ENCODE measurements around the gene IGIP. TPM values are rescaled to one million over a fixed set of nuclear protein-coding genes. Genes with fewer than 3 reads are reported as not detected.
A peak's percentile ranks its signal among the peaks of the same experiment; 100 is the strongest.

IGIP gene
- total and polyA plus RNA-seq, 2 donors (not counting 1 experiment from before 2014, with no cell fraction given): 1.3 to 9.9 TPM

DNA sequence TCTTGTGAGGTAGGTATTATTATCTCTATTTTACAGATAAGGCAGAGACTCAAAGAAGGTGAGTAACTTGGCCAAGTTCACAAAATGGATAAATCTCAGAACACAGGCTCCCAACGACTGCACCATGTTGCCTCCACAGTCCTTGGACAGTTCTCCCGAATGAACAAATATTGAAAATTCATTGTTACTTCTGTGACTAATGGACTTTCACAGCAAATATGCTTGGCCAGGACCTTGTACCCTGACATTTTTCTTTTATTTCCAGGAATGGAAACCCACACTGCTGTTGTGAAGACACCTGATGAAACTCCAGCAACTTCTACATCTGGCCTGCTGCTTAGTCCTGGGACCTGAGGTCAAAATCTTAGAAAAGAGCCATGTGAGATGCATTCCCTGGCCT lies 46.7 kb downstream of the IGIP start:
- ATAC-seq (ENCODE audit: low read depth): no peak
- Mint-ChIP-seq H3K4me1 (peaks cover 15% of the 10 kb centered on the region), H3K27ac (no peak overlapping the region), H3K9me3 (ENCODE audit: insufficient read depth) (no peaks in the 10 kb centered on the region), H3K27me3 (no peaks in the 10 kb centered on the region), H3K4me3 (no peak overlapping the region)
- Histone ChIP-seq H3K9ac (ENCODE audit: low read length) (no peak overlapping the region), H3K9me3 (ENCODE audit: control extremely low read depth in 1 of 3, control insufficient read depth in 2 of 3, insufficient read depth in 1 of 3, low read length in 2 of 3) (no peaks in the 10 kb centered on the region), H3K27me3 (replicated peaks in 1 of 4; ENCODE audit: control extremely low read depth in 1 of 4, control insufficient read depth in 3 of 4, insufficient read depth in 4 of 4, low read length in 3 of 4) (peaks cover 0 to 7% (median 0%) of the 10 kb centered on the region in 4 experiments), H3K27ac (ENCODE audit: low read length in 2 of 2) (no peak overlapping the region), H2AFZ (ENCODE audit: insufficient read depth, low read depth, low read length, poor library complexity, severe bottlenecking) (no peak overlapping the region), H3K4me3 (ENCODE audit: control extremely low read depth in 1 of 5, extremely low read depth in 1 of 5, insufficient read depth in 1 of 5, low read depth in 2 of 5, low read length in 4 of 5) (no peak overlapping the region), H3K4me1 (ENCODE audit: control insufficient read depth in 2 of 2, insufficient read depth in 2 of 2, low read length in 2 of 2) (peaks cover 9 to 16% of the 10 kb centered on the region in 2 donors), H3K79me2 (ENCODE audit: control insufficient read depth, insufficient read depth, low read length) (peaks cover 6% of the 10 kb centered on the region), H4K20me1 (ENCODE audit: control insufficient read depth, insufficient read depth, low read length, poor library complexity, severe bottlenecking) (no peaks in the 10 kb centered on the region), H3K4me2 (replicated peaks; ENCODE audit: low read depth, low read length, poor library complexity, severe bottlenecking) (no peak overlapping the region), H3K36me3 (replicated peaks in 1 of 2; ENCODE audit: control extremely low read depth in 1 of 2, control insufficient read depth in 1 of 2, extremely low read depth in 1 of 2, insufficient read depth in 2 of 2, low read length in 1 of 2) (no peaks in the 10 kb centered on the region)
- TF ChIP-seq, protein P1, sequence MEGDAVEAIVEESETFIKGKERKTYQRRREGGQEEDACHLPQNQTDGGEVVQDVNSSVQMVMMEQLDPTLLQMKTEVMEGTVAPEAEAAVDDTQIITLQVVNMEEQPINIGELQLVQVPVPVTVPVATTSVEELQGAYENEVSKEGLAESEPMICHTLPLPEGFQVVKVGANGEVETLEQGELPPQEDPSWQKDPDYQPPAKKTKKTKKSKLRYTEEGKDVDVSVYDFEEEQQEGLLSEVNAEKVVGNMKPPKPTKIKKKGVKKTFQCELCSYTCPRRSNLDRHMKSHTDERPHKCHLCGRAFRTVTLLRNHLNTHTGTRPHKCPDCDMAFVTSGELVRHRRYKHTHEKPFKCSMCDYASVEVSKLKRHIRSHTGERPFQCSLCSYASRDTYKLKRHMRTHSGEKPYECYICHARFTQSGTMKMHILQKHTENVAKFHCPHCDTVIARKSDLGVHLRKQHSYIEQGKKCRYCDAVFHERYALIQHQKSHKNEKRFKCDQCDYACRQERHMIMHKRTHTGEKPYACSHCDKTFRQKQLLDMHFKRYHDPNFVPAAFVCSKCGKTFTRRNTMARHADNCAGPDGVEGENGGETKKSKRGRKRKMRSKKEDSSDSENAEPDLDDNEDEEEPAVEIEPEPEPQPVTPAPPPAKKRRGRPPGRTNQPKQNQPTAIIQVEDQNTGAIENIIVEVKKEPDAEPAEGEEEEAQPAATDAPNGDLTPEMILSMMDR (IDR thresholded peaks at IDR 0.05): no peak
- TF ChIP-seq EZH2 (IDR thresholded peaks at IDR 0.05; ENCODE audit: borderline replicate concordance, insufficient read depth, low read depth, low read length, poor library complexity, severe bottlenecking): no peak
- intact Hi-C loops (cut with micrococcal nuclease): loop anchor here (10.0 kb wide), 1 partner anchor 1838 kb away; the partner anchor contains the start of genes CDC25C and FAM53C
- ChIA-PET CTCF (no interaction called here), POLR2A (no interaction called here)
- DNase-seq: no peak
- 96% methylated on average over 2 of the region's 2 CpGs for WGBS (ENCODE audit: insufficient coverage)

DNA sequence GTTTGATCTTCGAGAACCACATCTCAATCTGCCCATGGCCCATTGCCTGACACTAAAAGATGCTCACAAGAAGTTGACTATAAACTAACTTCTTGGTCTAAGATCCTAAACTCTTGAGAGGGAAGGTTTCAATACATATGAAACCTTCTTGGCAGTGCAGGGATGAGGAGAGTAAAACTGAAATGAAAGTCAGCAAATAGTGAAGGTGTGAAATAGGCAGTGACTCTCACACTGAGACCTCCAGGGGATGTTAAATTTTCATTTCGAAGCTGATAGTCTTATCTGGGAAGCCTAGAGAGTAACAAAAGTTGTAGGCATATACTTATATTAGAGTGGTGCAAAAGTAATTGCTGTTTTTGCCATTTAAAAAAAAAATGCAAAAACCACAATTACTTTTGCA lies 48.3 kb downstream of the IGIP start:
- H3K36me3 ChIP-seq (replicated peaks in 1 of 2; ENCODE audit: control extremely low read depth in 1 of 2, control insufficient read depth in 1 of 2, extremely low read depth in 1 of 2, insufficient read depth in 2 of 2, low read length in 1 of 2): no peaks in the 10 kb centered on the region
- no peaks in the 10 kb centered on the region for H3K9me3 ChIP-seq (ENCODE audit: control extremely low read depth in 1 of 3, control insufficient read depth in 2 of 3, insufficient read depth in 1 of 3, low read length in 2 of 3)
- H3K4me1 ChIP-seq (ENCODE audit: control insufficient read depth in 2 of 2, insufficient read depth in 2 of 2, low read length in 2 of 2): peaks cover 9 to 16% of the 10 kb centered on the region in 2 donors
- Mint-ChIP-seq H3K9me3 (ENCODE audit: insufficient read depth) (no peaks in the 10 kb centered on the region), H3K4me3 (peak overlapping the region; percentile 94), H3K27ac (peak overlapping the region; percentile 54), H3K27me3 (no peaks in the 10 kb centered on the region), H3K4me1 (peaks cover 15% of the 10 kb centered on the region)
- H4K20me1 ChIP-seq (ENCODE audit: control insufficient read depth, insufficient read depth, low read length, poor library complexity, severe bottlenecking): no peaks in the 10 kb centered on the region
- H3K9ac ChIP-seq (ENCODE audit: low read length): no peak overlapping the region
- DNase-seq (no peak), ATAC-seq (ENCODE audit: low read depth) (no peak)
- peaks cover 0 to 7% (median 0%) of the 10 kb centered on the region in 4 experiments for H3K27me3 ChIP-seq (replicated peaks in 1 of 4; ENCODE audit: control extremely low read depth in 1 of 4, control insufficient read depth in 3 of 4, insufficient read depth in 4 of 4, low read length in 3 of 4)
- H3K79me2 ChIP-seq (ENCODE audit: control insufficient read depth, insufficient read depth, low read length): peaks cover 6% of the 10 kb centered on the region
- no peak overlapping the region for H3K27ac ChIP-seq (ENCODE audit: low read length in 2 of 2)
- WGBS (ENCODE audit: insufficient coverage): no CpG with 5 or more reads among the region's 2 CpGs
- TF ChIP-seq EZH2 (IDR thresholded peaks at IDR 0.05; ENCODE audit: borderline replicate concordance, insufficient read depth, low read depth, low read length, poor library complexity, severe bottlenecking): no peak
- TF ChIP-seq, protein P1 (IDR thresholded peaks at IDR 0.05): no peak
- H2AFZ ChIP-seq (ENCODE audit: insufficient read depth, low read depth, low read length, poor library complexity, severe bottlenecking): no peak overlapping the region
- CTCF ChIA-PET: interaction anchor here (1.6 to 1.7 kb wide), 2 partner anchors 28 to 58 kb away, joined by 3 to 5 read pairs; no protein-coding TSS in a partner anchor
- H3K4me3 ChIP-seq (ENCODE audit: control extremely low read depth in 1 of 5, extremely low read depth in 1 of 5, insufficient read depth in 1 of 5, low read depth in 2 of 5, low read length in 4 of 5): no peak overlapping the region
- intact Hi-C loops (cut with micrococcal nuclease): loop anchor here (2.0 to 10.0 kb wide), 2 partner anchors 59 to 1839 kb away; partner anchors contain the start of genes CDC25C, FAM53C and PURA
- no peak overlapping the region for H3K4me2 ChIP-seq (replicated peaks; ENCODE audit: low read depth, low read length, poor library complexity, severe bottlenecking)
- POLR2A ChIA-PET: interaction anchor here (1.9 kb wide), 1 partner anchor 66 kb away, joined by 6 read pairs; no protein-coding TSS in a partner anchor
